ENCODE results near the gene NAP1L4. TPM values are rescaled to one million over a fixed set of nuclear protein-coding genes. Genes with fewer than 3 reads are reported as not detected.

Gene NAP1L4
- total RNA-seq, 6 experiments from 2014 or later: 37.6 to 76.0 (median 56.9) TPM

GRCh38 chr11:3009481-3009880 is 17.4 kb upstream of the NAP1L4 start:
- Histone ChIP-seq H3K27me3 (no peaks in the 10 kb centered on the region), H3K27ac (no peak overlapping the region), H3K4me1 (no peaks in the 10 kb centered on the region), H3K36me3 (peaks cover 4 to 39% (median 23%) of the 10 kb centered on the region in 4 donors), H3K9me3 (no peaks in the 10 kb centered on the region), H3K4me3 (no peak overlapping the region)
- 70% methylated on average over 5 of the region's 5 CpGs for WGBS (ENCODE audit: insufficient coverage, low coverage, low lambda C conversion rate, missing lambda C conversion rate)
- intact Hi-C loops (cut with DNase I): no loop called here
- peak in 2 of 3 donors; percentile 7 to 27 for DNase-seq
- no peak for ATAC-seq
- no peak for TF ChIP-seq CTCF (IDR thresholded peaks at IDR 0.05)
- no peak for TF ChIP-seq POLR2A (IDR thresholded peaks at IDR 0.05)

- 100% methylated on average over 3 of the region's 9 CpGs for WGBS (ENCODE audit: insufficient coverage, low coverage, low lambda C conversion rate, missing lambda C conversion rate)
- Histone ChIP-seq H3K4me1 (no peaks in the 10 kb centered on the region), H3K9me3 (no peaks in the 10 kb centered on the region), H3K4me3 (no peak overlapping the region), H3K27me3 (no peaks in the 10 kb centered on the region), H3K36me3 (peaks cover 4 to 39% (median 23%) of the 10 kb centered on the region in 4 donors), H3K27ac (no peak overlapping the region)
- ATAC-seq (no peak), DNase-seq (peak in 2 of 3 donors; percentile 10 to 17)
- TF ChIP-seq POLR2A (IDR thresholded peaks at IDR 0.05) (no peak), CTCF (IDR thresholded peaks at IDR 0.05) (no peak)
- intact Hi-C loops (cut with DNase I): no loop called here
These were observed 16.7 kb upstream of the NAP1L4 start for GRCh38 chr11:3008746-3009336.

- ATAC-seq (no peak), DNase-seq (peak in 2 of 3 donors; percentile 14 to 47)
- Histone ChIP-seq H3K4me3 (no peak overlapping the region), H3K4me1 (no peaks in the 10 kb centered on the region), H3K27me3 (no peaks in the 10 kb centered on the region), H3K27ac (no peak overlapping the region), H3K36me3 (peaks cover 4 to 45% (median 23%) of the 10 kb centered on the region in 4 donors), H3K9me3 (no peaks in the 10 kb centered on the region)
- intact Hi-C loops (cut with DNase I): no loop called here
- TF ChIP-seq POLR2A (IDR thresholded peaks at IDR 0.05) (no peak), CTCF (IDR thresholded peaks at IDR 0.05) (no peak)
- 87% methylated on average over 11 of the region's 20 CpGs for WGBS (ENCODE audit: insufficient coverage, low coverage, low lambda C conversion rate, missing lambda C conversion rate)
These were observed 15.4 kb upstream of the NAP1L4 start for GRCh38 chr11:3007404-3008010.

GRCh38 chr11:3006505-3007260 is 14.6 kb upstream of the NAP1L4 start:
- intact Hi-C loops (cut with DNase I): no loop called here
- peaks cover 0 to 6% (median 2%) of the 10 kb centered on the region in 4 donors for H3K4me1 ChIP-seq
- ATAC-seq (no peak), DNase-seq (peak in 2 of 3 donors; percentile 13 to 45)
- H3K9me3 ChIP-seq: no peaks in the 10 kb centered on the region
- 66% methylated on average over 3 of the region's 21 CpGs for WGBS (ENCODE audit: insufficient coverage, low coverage, low lambda C conversion rate, missing lambda C conversion rate)
- no peak overlapping the region for H3K4me3 ChIP-seq
- TF ChIP-seq POLR2A (IDR thresholded peaks at IDR 0.05): no peak
- TF ChIP-seq CTCF (IDR thresholded peaks at IDR 0.05): no peak
- H3K27me3 ChIP-seq: no peaks in the 10 kb centered on the region
- H3K36me3 ChIP-seq: peaks cover 4 to 43% (median 23%) of the 10 kb centered on the region in 4 donors
- no peak overlapping the region for H3K27ac ChIP-seq

Data from right lobe of liver (tissue), 6 donors.